HEK293T (cell line): ENCODE measurements around the gene FSTL4.

Source experiments
- CTCF ChIA-PET: fragments of 350-600 bp; formaldehyde crosslinking; extraction: SDS; loops from one replicate; lab custom pipeline; 2021; ENCODE audit warnings: antibody characterized with exemption, inconsistent platforms; lab: Yijun Ruan, JAX
- POLR2A ChIA-PET: fragments of 350-600 bp; formaldehyde crosslinking; extraction: SDS; loops from one replicate; lab custom pipeline; 2020; ENCODE audit warnings: antibody characterized with exemption, inconsistent platforms; lab: Yijun Ruan, JAX
- DNase-seq: peaks from one replicate; pipeline ENCODE4 v3.0.0; 2012; ENCODE audit warnings: mixed read lengths; ENCODE audit errors: extremely low spot score
- ARNT ChIP-seq: fragments of 450-650 bp; IDR thresholded peaks from 2 replicates; pipeline ENCODE4 v1.6.1; 2017; ENCODE audit warnings: mild to moderate bottlenecking
- BHLHE40 ChIP-seq: fragments of 450-650 bp; IDR thresholded peaks from 2 replicates; pipeline ENCODE4 v1.6.1; 2016; ENCODE audit warnings: mild to moderate bottlenecking, moderate library complexity, borderline replicate concordance
- CTBP1 ChIP-seq: fragments of 450-650 bp; IDR thresholded peaks from 2 replicates; pipeline ENCODE4 v1.6.1; 2016; ENCODE audit warnings: borderline replicate concordance
- ELF4 ChIP-seq: fragments of 450-650 bp; IDR thresholded peaks from 2 replicates; pipeline ENCODE4 v1.6.1; 2017; ENCODE audit warnings: antibody characterized with exemption
- FOXA1 ChIP-seq: fragments of 450-650 bp; IDR thresholded peaks from 2 replicates; pipeline ENCODE4 v1.6.1; 2016; ENCODE audit warnings: mild to moderate bottlenecking
- FOXK2 ChIP-seq: fragments of 450-650 bp; IDR thresholded peaks from 2 replicates; pipeline ENCODE4 v1.6.1; 2016; ENCODE audit warnings: mild to moderate bottlenecking
- FOXM1 ChIP-seq: fragments of 450-650 bp; IDR thresholded peaks from 2 replicates; pipeline ENCODE4 v1.6.1; 2017; ENCODE audit warnings: mild to moderate bottlenecking, borderline replicate concordance
- HDGF ChIP-seq: fragments of 450-650 bp; IDR thresholded peaks from 2 replicates; pipeline ENCODE4 v1.6.1; 2017; ENCODE audit warnings: antibody characterized with exemption, borderline replicate concordance
- L3MBTL2 ChIP-seq: fragments of 450-650 bp; conservative IDR thresholded peaks from 2 replicates; pipeline ENCODE4 v1.6.1; 2016; ENCODE audit warnings: mild to moderate bottlenecking
- LEF1 ChIP-seq: fragments of 450-650 bp; IDR thresholded peaks from 2 replicates; pipeline ENCODE4 v1.6.1; 2017; ENCODE audit warnings: mild to moderate bottlenecking, borderline replicate concordance
- NFRKB ChIP-seq: fragments of 450-650 bp; IDR thresholded peaks from 2 replicates; pipeline ENCODE4 v1.6.1; 2016; ENCODE audit warnings: mild to moderate bottlenecking, moderate library complexity
- SP1 ChIP-seq: fragments of 450-650 bp; IDR thresholded peaks from 2 replicates; pipeline ENCODE4 v1.6.1; 2017
- SUZ12 ChIP-seq: fragments of 450-650 bp; IDR thresholded peaks from 2 replicates; pipeline ENCODE4 v1.6.1; 2016; ENCODE audit warnings: mild to moderate bottlenecking
- TARDBP ChIP-seq: fragments of 450-650 bp; IDR thresholded peaks from 2 replicates; pipeline ENCODE4 v1.6.1; 2016
- ZNF384 ChIP-seq: fragments of 450-650 bp; IDR thresholded peaks from 2 replicates; pipeline ENCODE4 v1.6.1; 2016
- TF ChIP-seq, protein P1 (sequence below): fragments of 450-650 bp; IDR thresholded peaks from 2 replicates; pipeline ENCODE4 v1.6.1; 2016

Gene FSTL4

DNA sequence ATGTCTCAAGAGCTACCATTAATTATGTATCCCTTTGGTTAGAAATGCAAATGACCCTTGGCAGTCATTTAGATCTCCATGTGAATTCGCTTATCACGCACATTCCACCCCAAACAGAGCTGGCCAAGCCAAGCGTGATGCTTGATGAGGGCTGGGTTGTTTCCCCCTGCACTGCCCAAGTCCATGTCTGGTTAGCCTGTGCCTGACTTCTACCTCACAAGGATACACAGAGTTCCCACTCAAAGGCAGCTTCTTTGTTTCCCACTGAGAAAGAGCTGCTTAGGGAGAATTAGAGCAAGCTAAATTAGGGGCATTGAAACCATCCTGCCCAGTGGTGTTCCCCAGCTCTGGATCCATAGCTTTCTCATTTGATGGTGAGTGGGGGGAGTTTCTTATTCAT lies 87.2 kb downstream of the FSTL4 start:
- TF ChIP-seq, protein P1, sequence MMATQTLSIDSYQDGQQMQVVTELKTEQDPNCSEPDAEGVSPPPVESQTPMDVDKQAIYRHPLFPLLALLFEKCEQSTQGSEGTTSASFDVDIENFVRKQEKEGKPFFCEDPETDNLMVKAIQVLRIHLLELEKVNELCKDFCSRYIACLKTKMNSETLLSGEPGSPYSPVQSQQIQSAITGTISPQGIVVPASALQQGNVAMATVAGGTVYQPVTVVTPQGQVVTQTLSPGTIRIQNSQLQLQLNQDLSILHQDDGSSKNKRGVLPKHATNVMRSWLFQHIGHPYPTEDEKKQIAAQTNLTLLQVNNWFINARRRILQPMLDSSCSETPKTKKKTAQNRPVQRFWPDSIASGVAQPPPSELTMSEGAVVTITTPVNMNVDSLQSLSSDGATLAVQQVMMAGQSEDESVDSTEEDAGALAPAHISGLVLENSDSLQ = no peak
- TF ChIP-seq HDGF (no peak), TARDBP (no peak), ARNT (no peak), CTBP1 (no peak), FOXK2 (no peak), NFRKB (no peak), SP1 (no peak), ELF4 (no peak), BHLHE40 (no peak), LEF1 (no peak), ZNF384 (no peak), SUZ12 (no peak), FOXM1 (no peak), FOXA1 (no peak), L3MBTL2 (no peak)
- CTCF ChIA-PET = interaction anchor here (0.7 kb wide), 1 partner anchor 344 kb away, joined by 3 read pairs; no protein-coding TSS in a partner anchor
- no peak for DNase-seq
- POLR2A ChIA-PET = no interaction called here

DNA sequence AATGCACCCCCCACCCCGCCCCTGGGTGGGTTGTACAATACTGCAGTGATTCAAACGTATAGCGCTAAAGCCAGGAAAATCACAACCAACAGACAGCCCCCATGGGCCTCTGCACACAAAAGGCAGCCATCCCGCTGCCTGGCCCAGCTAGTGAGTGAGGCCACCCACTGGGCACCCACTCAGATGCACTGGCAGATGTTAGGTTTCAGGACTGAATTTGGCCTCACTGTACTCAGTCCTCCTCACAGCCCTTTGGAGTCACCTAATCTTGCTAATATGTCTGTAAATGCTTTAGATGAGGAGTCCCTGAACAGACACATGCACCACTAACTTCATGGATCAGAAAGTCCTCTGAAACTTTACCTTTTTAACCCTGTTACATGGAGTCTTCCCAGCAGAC lies 87.7 kb downstream of the FSTL4 start:
- CTCF ChIA-PET = interaction anchor here (0.7 kb wide), 1 partner anchor 344 kb away, joined by 3 read pairs; no protein-coding TSS in a partner anchor
- POLR2A ChIA-PET = no interaction called here

DNA sequence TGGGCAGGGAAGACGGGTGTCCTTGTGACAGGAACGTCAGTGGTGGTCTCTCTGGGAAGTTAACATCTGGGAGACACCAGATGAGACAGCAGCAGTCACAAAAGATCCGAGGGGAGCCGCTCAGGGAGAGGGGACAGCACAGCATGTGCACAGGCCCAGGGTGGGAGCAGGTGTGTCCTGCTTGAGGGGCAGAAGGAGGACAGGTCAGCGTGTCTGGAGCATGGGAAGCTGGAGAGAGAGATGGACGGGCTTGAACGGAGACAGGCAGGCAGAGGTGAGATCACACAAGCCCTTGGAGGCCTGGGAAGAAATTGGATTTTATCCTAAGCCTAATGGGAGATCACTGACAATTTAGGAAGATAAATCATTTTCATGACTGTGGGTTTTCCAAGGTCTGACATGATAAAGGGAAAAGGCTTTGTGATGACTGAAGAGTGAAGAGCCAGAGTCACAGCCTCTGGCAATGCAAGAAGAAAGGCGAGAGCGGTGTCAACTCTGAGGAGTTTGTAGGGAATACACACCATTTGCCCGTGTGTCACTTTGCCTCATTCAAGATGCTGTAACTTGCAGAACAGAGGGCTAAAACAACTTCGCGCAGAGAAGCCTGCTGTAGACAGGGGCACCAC lies 88.3 kb downstream of the FSTL4 start:
- TF ChIP-seq, protein P1 = peak; percentile 27; the same call in 1 of the 2 replicates
- TF ChIP-seq HDGF = no peak
- no peak for DNase-seq
- ChIA-PET POLR2A (no interaction called here), CTCF (no interaction called here)

More for the DNA sequence above, 87.7 kb downstream of the FSTL4 start:
- DNase-seq = no peak
- TF ChIP-seq, protein P1 = no peak
- TF ChIP-seq FOXA1 = no peak
- TF ChIP-seq CTBP1 = no peak
- no peak for TF ChIP-seq L3MBTL2
- TF ChIP-seq NFRKB = no peak
- TF ChIP-seq FOXK2 = no peak
- TF ChIP-seq SUZ12 = no peak

DNA sequence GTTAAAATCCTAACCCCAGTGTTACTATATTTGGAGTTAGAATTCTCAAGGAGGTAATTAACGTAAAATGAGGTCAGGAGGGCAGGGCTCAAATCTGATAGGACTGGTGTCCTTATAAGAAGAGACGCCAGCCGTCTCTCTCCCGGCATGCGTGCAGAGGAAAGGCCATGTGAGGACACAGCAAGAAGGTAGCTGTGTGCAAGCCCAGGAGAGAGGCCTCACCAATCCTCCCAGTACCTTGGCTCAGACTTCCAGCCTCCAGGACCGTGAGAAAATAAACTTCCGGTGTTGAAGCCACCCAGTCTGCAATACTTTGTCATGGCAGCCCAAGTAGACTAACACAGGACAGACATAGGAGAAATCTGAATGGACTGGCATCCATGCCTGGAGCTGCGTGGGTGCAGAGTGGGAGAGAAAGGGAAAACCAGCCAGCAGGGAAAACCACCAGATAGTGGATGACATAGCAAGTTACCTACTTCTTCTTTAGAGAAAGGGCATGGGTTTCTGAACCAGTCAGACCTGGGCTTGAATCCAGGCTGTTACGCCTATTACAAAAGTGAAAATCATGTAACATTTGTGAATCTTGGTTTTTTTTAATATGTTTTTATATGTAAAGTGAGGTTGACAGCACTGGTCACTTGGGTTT lies 89.2 kb downstream of the FSTL4 start:
- ChIA-PET POLR2A (no interaction called here), CTCF (no interaction called here)
- DNase-seq = no peak
- no peak for TF ChIP-seq ARNT
- no peak for TF ChIP-seq FOXA1
- no peak for TF ChIP-seq HDGF
- no peak for TF ChIP-seq L3MBTL2
- TF ChIP-seq FOXK2 = no peak
- TF ChIP-seq ZNF384 = no peak
- TF ChIP-seq, protein P1 = no peak
- TF ChIP-seq FOXM1 = no peak
- TF ChIP-seq LEF1 = no peak
- no peak for TF ChIP-seq SP1
- no peak for TF ChIP-seq TARDBP
- TF ChIP-seq SUZ12 = no peak
- TF ChIP-seq NFRKB = no peak
- TF ChIP-seq CTBP1 = no peak

DNA sequence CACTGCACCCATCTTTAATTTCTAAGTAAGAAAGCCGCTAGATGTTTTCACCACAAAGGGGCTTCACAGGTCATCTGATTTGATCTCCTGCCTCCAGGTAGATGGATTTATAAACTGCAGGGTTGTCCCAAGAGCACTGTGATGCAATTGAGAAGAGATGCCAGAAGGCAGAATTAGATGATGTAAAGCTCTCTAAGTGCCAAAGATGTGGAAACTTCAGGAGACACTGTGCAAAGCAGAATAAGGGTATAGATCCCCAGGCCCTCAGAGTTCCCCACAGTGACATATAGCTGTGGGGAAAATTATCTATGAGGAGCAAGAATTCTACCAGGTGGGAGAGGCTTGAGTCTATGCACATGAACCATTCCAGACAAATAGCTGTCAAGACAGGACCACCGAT lies 90.5 kb downstream of the FSTL4 start:
- DNase-seq = no peak
- TF ChIP-seq TARDBP (no peak), BHLHE40 (no peak), ZNF384 (no peak), FOXM1 (no peak), ARNT (no peak), SUZ12 (no peak), CTBP1 (no peak), FOXK2 (no peak), LEF1 (no peak), HDGF (no peak), NFRKB (no peak), FOXA1 (no peak), SP1 (no peak)
- CTCF ChIA-PET = no interaction called here
- POLR2A ChIA-PET = no interaction called here
